ENCODE measurements around the gene SMIM9. TPM values are rescaled to one million over a fixed set of nuclear protein-coding genes. Genes with fewer than 3 reads are reported as not detected.

SMIM9 gene
- total and polyA plus RNA-seq, 4 donors = 0.28 TPM; not detected in 3

DNA sequence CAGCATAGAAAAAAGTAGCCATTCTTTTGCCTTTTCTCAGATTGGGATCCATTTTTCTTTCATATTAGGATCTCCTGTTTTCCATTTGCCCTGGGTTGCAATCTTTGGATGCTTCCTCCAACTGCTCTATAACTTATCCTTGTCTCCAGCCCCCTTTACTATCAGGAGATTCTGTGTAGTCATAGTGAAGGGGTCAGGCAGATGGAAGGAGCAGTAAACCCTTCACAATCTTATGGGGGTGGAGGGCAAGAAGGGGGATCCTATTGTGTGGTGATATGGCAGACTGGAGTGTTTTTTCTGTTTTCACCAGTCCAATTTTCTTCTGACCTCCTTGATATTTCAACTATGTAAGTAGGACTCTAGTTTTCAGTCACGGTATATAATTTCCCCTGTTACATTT lies 1.7 kb upstream of the SMIM9 start:
- TF ChIP-seq, protein P1, sequence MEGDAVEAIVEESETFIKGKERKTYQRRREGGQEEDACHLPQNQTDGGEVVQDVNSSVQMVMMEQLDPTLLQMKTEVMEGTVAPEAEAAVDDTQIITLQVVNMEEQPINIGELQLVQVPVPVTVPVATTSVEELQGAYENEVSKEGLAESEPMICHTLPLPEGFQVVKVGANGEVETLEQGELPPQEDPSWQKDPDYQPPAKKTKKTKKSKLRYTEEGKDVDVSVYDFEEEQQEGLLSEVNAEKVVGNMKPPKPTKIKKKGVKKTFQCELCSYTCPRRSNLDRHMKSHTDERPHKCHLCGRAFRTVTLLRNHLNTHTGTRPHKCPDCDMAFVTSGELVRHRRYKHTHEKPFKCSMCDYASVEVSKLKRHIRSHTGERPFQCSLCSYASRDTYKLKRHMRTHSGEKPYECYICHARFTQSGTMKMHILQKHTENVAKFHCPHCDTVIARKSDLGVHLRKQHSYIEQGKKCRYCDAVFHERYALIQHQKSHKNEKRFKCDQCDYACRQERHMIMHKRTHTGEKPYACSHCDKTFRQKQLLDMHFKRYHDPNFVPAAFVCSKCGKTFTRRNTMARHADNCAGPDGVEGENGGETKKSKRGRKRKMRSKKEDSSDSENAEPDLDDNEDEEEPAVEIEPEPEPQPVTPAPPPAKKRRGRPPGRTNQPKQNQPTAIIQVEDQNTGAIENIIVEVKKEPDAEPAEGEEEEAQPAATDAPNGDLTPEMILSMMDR (IDR thresholded peaks at IDR 0.05; ENCODE audit: control extremely low read depth, extremely low read depth) = no peak
- H3K4me3 ChIP-seq = no peak overlapping the region
- ATAC-seq (ENCODE audit: insufficient read depth, low FRiP score) = no peak
- WGBS, 2 donors = 81 to 89% methylated on average over 1 of the region's 1 CpG
- H3K4me1 ChIP-seq (ENCODE audit: control insufficient read depth in 5 of 5, insufficient read depth in 5 of 5, low read length in 5 of 5) = no peaks in the 10 kb centered on the region
- H3K9ac ChIP-seq (ENCODE audit: insufficient read depth in 1 of 2, low read length in 2 of 2) = no peak overlapping the region
- H3K36me3 ChIP-seq (ENCODE audit: control insufficient read depth in 4 of 4, insufficient read depth in 4 of 4, low read length in 4 of 4) = no peaks in the 10 kb centered on the region
- H3K27ac ChIP-seq (ENCODE audit: low read depth in 1 of 2, low read length in 1 of 2) = no peak overlapping the region
- peaks cover 0 to 3% (median 0%) of the 10 kb centered on the region in 4 donors for H3K9me3 ChIP-seq (ENCODE audit: control insufficient read depth in 4 of 4, insufficient read depth in 3 of 4, low read length in 3 of 4)
- H3K27me3 ChIP-seq (ENCODE audit: control insufficient read depth in 3 of 3, insufficient read depth in 3 of 3, low read length in 2 of 3) = peaks cover 0 to 3% (median 2%) of the 10 kb centered on the region in 3 donors
- no peak for DNase-seq

DNA sequence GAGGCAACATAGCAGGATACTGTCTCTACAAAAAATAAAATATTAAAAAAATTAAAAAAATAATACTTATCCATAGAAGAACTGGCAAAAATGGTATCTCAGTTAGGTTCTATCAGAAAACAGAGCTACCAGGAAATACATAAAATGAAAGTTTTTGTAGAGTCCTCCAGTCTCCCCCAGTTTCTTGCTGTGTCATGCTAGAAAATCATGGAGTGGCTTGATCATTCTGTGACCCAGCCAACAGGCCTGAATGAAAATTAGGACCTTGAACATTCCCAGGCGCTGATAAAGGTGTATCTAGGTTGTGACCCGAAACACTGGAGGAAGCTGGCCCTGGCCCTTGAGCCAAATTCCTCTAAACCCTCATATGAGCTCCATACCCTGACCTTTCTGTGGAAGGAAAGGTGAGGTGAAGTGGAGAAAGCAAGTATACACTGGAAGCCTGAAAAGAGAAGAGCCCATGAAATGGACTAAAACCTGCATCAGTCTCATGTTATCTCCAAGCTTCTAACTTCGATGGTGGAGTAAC lies 652 bp downstream of the SMIM9 start:
- H3K4me1 ChIP-seq (ENCODE audit: control insufficient read depth in 5 of 5, insufficient read depth in 5 of 5, low read length in 5 of 5) = no peaks in the 10 kb centered on the region
- peaks cover 0 to 3% (median 2%) of the 10 kb centered on the region in 3 donors for H3K27me3 ChIP-seq (ENCODE audit: control insufficient read depth in 3 of 3, insufficient read depth in 3 of 3, low read length in 2 of 3)
- no peak overlapping the region for H3K4me3 ChIP-seq
- no peak overlapping the region for H3K9ac ChIP-seq (ENCODE audit: insufficient read depth in 1 of 2, low read length in 2 of 2)
- DNase-seq (no peak), ATAC-seq (ENCODE audit: insufficient read depth, low FRiP score) (no peak)
- H3K27ac ChIP-seq (ENCODE audit: low read depth in 1 of 2, low read length in 1 of 2) = no peak overlapping the region
- H3K9me3 ChIP-seq (ENCODE audit: control insufficient read depth in 4 of 4, insufficient read depth in 3 of 4, low read length in 3 of 4) = peaks cover 0 to 3% (median 0%) of the 10 kb centered on the region in 4 donors
- 78 to 95% methylated on average over 3 of the region's 3 CpGs for WGBS, 2 donors
- TF ChIP-seq, protein P1 (IDR thresholded peaks at IDR 0.05; ENCODE audit: control extremely low read depth, extremely low read depth) = no peak
- H3K36me3 ChIP-seq (ENCODE audit: control insufficient read depth in 4 of 4, insufficient read depth in 4 of 4, low read length in 4 of 4) = no peaks in the 10 kb centered on the region

DNA sequence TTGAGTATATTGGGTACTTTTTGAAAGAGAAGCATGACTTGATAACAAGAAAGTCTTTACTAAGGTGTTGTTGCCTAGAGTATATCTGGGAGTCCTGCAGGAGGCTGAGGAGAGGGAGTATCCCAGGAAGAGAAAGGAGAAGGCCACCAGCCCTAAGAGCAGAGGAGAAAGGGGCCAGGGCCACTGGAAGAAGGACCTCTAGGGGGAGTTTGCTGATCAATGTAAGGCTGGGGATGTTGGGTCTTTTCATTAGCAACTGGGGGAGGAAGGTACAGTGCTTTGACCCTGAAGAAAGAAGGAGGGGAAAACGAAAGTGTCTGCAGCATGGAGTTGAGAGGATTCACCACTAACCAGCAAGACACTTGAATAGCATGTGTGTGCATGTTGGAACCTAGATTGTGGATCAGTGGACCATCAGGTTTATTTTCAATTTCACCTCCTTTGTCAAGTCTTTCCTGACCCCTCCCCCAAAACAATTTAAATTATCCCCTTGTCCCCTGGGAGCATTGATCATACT lies 4.5 kb downstream of the SMIM9 start:
- Histone ChIP-seq H3K27ac (ENCODE audit: low read depth in 1 of 2, low read length in 1 of 2) (no peak overlapping the region), H3K4me3 (no peak overlapping the region), H3K27me3 (ENCODE audit: control insufficient read depth in 3 of 3, insufficient read depth in 3 of 3, low read length in 2 of 3) (peaks cover 0 to 3% (median 2%) of the 10 kb centered on the region in 3 donors), H3K36me3 (ENCODE audit: control insufficient read depth in 4 of 4, insufficient read depth in 4 of 4, low read length in 4 of 4) (no peaks in the 10 kb centered on the region), H3K9ac (ENCODE audit: insufficient read depth in 1 of 2, low read length in 2 of 2) (no peak overlapping the region), H3K4me1 (ENCODE audit: control insufficient read depth in 5 of 5, insufficient read depth in 5 of 5, low read length in 5 of 5) (no peaks in the 10 kb centered on the region), H3K9me3 (ENCODE audit: control insufficient read depth in 4 of 4, insufficient read depth in 3 of 4, low read length in 3 of 4) (no peaks in the 10 kb centered on the region)
- WGBS, 2 donors = 32 to 100% methylated on average over 1 of the region's 1 CpG
- no peak for ATAC-seq (ENCODE audit: insufficient read depth, low FRiP score)
- TF ChIP-seq, protein P1 (IDR thresholded peaks at IDR 0.05; ENCODE audit: control extremely low read depth, extremely low read depth) = no peak
- no peak for DNase-seq

DNA sequence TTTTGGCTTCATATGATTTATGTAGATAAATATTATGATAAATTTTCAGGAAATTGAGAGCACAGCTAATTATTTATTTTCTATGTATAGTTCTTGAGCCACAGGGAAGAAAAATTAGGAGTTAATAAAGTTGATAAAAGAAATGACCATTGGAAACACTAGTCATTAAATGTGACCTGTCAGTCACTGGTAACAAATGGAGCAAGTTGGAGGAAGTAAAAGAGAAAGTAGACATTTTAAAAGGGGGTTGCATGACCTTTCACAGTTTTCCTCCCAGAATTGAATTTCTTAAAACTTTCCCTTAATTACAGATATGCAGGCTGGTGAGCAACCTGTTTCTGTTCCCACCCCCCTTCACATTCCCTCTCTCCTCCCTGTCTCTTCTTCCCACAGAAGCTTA lies 5.3 kb downstream of the SMIM9 start:
- DNase-seq (no peak), ATAC-seq (ENCODE audit: insufficient read depth, low FRiP score) (no peak)
- Histone ChIP-seq H3K9me3 (ENCODE audit: control insufficient read depth in 4 of 4, insufficient read depth in 3 of 4, low read length in 3 of 4) (no peaks in the 10 kb centered on the region), H3K4me3 (no peak overlapping the region), H3K27me3 (ENCODE audit: control insufficient read depth in 3 of 3, insufficient read depth in 3 of 3, low read length in 2 of 3) (peaks cover 0 to 3% (median 2%) of the 10 kb centered on the region in 3 donors), H3K36me3 (ENCODE audit: control insufficient read depth in 4 of 4, insufficient read depth in 4 of 4, low read length in 4 of 4) (no peaks in the 10 kb centered on the region), H3K9ac (ENCODE audit: insufficient read depth in 1 of 2, low read length in 2 of 2) (no peak overlapping the region), H3K4me1 (ENCODE audit: control insufficient read depth in 5 of 5, insufficient read depth in 5 of 5, low read length in 5 of 5) (no peaks in the 10 kb centered on the region), H3K27ac (ENCODE audit: low read depth in 1 of 2, low read length in 1 of 2) (no peak overlapping the region)
- TF ChIP-seq, protein P1 (IDR thresholded peaks at IDR 0.05; ENCODE audit: control extremely low read depth, extremely low read depth) = no peak
